H9 (cell line): Measurements from ENCODE around the gene BUB3. TPM values are rescaled to one million over a fixed set of nuclear protein-coding genes. Genes with fewer than 3 reads are reported as not detected.

ENCODE experiments used
- DNase-seq: peaks from one replicate; pipeline ENCODE4 v3.0.0-alpha.2; 2017
- H2AFZ ChIP-seq: one replicate; pipeline ENCODE4 v1.6.1; 2013; ENCODE audit warnings: mild to moderate bottlenecking, low read length, control low read depth, moderate library complexity
- H2AK5ac ChIP-seq: 2 replicates; pipeline ENCODE4 v1.6.1; 2013; ENCODE audit warnings: low read length, control low read depth, mixed read lengths; ENCODE audit not compliant: insufficient read length
- H2BK120ac ChIP-seq: one replicate; pipeline ENCODE4 v1.6.1; 2013; ENCODE audit warnings: low read depth, mild to moderate bottlenecking, low read length, control low read depth, inconsistent platforms; ENCODE audit not compliant: poor library complexity, severe bottlenecking
- H2BK12ac ChIP-seq: 2 replicates; pipeline ENCODE4 v1.6.1; 2013; ENCODE audit warnings: low read length, control low read depth, mixed read lengths, low read depth; ENCODE audit not compliant: insufficient read length
- H2BK15ac ChIP-seq: 2 replicates; pipeline ENCODE4 v1.6.1; 2013; ENCODE audit warnings: low read depth, low read length, control low read depth
- H2BK20ac ChIP-seq: one replicate; pipeline ENCODE4 v1.6.1; 2013; ENCODE audit warnings: low read depth, mild to moderate bottlenecking, low read length, control low read depth, inconsistent platforms; ENCODE audit not compliant: poor library complexity, severe bottlenecking
- H2BK5ac ChIP-seq: 2 replicates; pipeline ENCODE4 v1.6.1; 2013; ENCODE audit warnings: low read length, control low read depth, mixed read lengths; ENCODE audit not compliant: insufficient read length
- H3K14ac ChIP-seq: 2 replicates; pipeline ENCODE4 v1.6.1; 2013; ENCODE audit warnings: low read length, control low read depth; ENCODE audit not compliant: insufficient read depth
- H3K18ac ChIP-seq: 2 replicates; pipeline ENCODE4 v1.6.1; 2013; ENCODE audit warnings: low read depth, mild to moderate bottlenecking, mixed read lengths, low read length, control low read depth; ENCODE audit not compliant: insufficient read length
- H3K23ac ChIP-seq: 2 replicates; pipeline ENCODE4 v1.6.1; 2013; ENCODE audit warnings: low read length, control low read depth, mixed read lengths, low read depth; ENCODE audit not compliant: insufficient read length
- H3K23me2 ChIP-seq: 2 replicates; pipeline ENCODE4 v1.6.1; 2013; ENCODE audit warnings: low read depth, mild to moderate bottlenecking, mixed read lengths, low read length, control low read depth; ENCODE audit not compliant: insufficient read length, poor library complexity, severe bottlenecking
- H3K27ac ChIP-seq: 2 replicates; pipeline ENCODE4 v1.5.1; 2013; ENCODE audit warnings: low read length, control low read depth, mixed read lengths, low read depth; ENCODE audit not compliant: insufficient read length
- H3K27me3 ChIP-seq: 2 replicates; pipeline ENCODE4 v1.6.1; 2013; ENCODE audit warnings: low read length, control low read depth, inconsistent platforms; ENCODE audit not compliant: insufficient read depth
- H3K4ac ChIP-seq: 2 replicates; pipeline ENCODE4 v1.6.1; 2013; ENCODE audit warnings: low read depth, mild to moderate bottlenecking, control low read depth, inconsistent platforms, low read length, moderate library complexity
- H3K4me1 ChIP-seq: 2 replicates; pipeline ENCODE4 v1.6.1; 2013; ENCODE audit warnings: low read length, control low read depth, inconsistent platforms; ENCODE audit not compliant: insufficient read depth
- H3K4me2 ChIP-seq: 2 replicates; pipeline ENCODE4 v1.6.1; 2013; ENCODE audit warnings: low read length, control low read depth, mixed read lengths; ENCODE audit not compliant: insufficient read length, insufficient read depth
- H3K56ac ChIP-seq: 2 replicates; pipeline ENCODE4 v1.6.1; 2013; ENCODE audit warnings: low read depth, mild to moderate bottlenecking, mixed read lengths, low read length, control low read depth; ENCODE audit not compliant: insufficient read length
- H3K79me1 ChIP-seq: 2 replicates; pipeline ENCODE4 v1.6.1; 2013; ENCODE audit warnings: low read depth, mild to moderate bottlenecking, moderate library complexity, low read length, control low read depth, inconsistent platforms; ENCODE audit not compliant: insufficient read depth, poor library complexity, severe bottlenecking
- H3K79me2 ChIP-seq: 2 replicates; pipeline ENCODE4 v1.6.1; 2013; ENCODE audit warnings: low read length, control low read depth, inconsistent platforms; ENCODE audit not compliant: insufficient read depth
- H3K9ac ChIP-seq: 2 replicates; pipeline ENCODE4 v1.6.1; 2013; ENCODE audit warnings: low read length, control low read depth, mixed read lengths; ENCODE audit not compliant: insufficient read length; ENCODE audit errors: extremely low read depth
- H3K9me3 ChIP-seq: one replicate; pipeline ENCODE4 v1.6.1; 2013; ENCODE audit warnings: low read depth, low read length, inconsistent platforms; ENCODE audit not compliant: control insufficient read depth
- H3T11ph ChIP-seq: one replicate; pipeline ENCODE4 v1.6.1; 2013; ENCODE audit warnings: mild to moderate bottlenecking, low read length, control low read depth, inconsistent platforms
- H4K20me1 ChIP-seq: one replicate; pipeline ENCODE4 v1.6.1; 2013; ENCODE audit not compliant: control insufficient read depth, insufficient read length, insufficient read depth
- H4K5ac ChIP-seq: 2 replicates; pipeline ENCODE4 v1.6.1; 2013; ENCODE audit warnings: low read depth, mild to moderate bottlenecking, mixed read lengths, low read length, control low read depth; ENCODE audit not compliant: insufficient read length
- H4K8ac ChIP-seq: replicated peaks from 2 replicates; pipeline ENCODE4 v1.6.1; 2013; ENCODE audit warnings: low read length, control low read depth, mixed read lengths, low read depth; ENCODE audit not compliant: insufficient read length
- H4K91ac ChIP-seq: 2 replicates; pipeline ENCODE4 v1.6.1; 2013; ENCODE audit warnings: low read depth, mild to moderate bottlenecking, moderate library complexity, mixed read lengths, low read length, control low read depth; ENCODE audit not compliant: insufficient read length
- H3K27ac Mint-ChIP-seq, 3 experiments: 2 replicates in 2 of 3; 3 replicates in 1 of 3; pipeline ENCODE4 v1.8.0; 2020 to 2021; ENCODE audit warnings: mixed read lengths in 3 of 3, mild to moderate bottlenecking in 1 of 3, moderate library complexity in 1 of 3
- H3K27me3 Mint-ChIP-seq: 2 replicates; pipeline ENCODE4 v1.8.0; 2021; ENCODE audit warnings: low read depth, mild to moderate bottlenecking, moderate library complexity, mixed read lengths
- H3K36me3 Mint-ChIP-seq, 3 experiments: 2 replicates in 2 of 3; 3 replicates in 1 of 3; pipeline ENCODE4 v1.8.0; 2020 to 2021; ENCODE audit warnings: low read depth in 3 of 3, mixed read lengths in 3 of 3; ENCODE audit not compliant: insufficient read depth in 1 of 3
- H3K4me1 Mint-ChIP-seq, 2 experiments: 2 replicates each; pipeline ENCODE4 v1.8.0; 2020; ENCODE audit warnings: mixed read lengths in 2 of 2
- H3K4me3 Mint-ChIP-seq, 2 experiments: 2 replicates in 1 of 2; 3 replicates in 1 of 2; pipeline ENCODE4 v1.8.0; 2020 to 2021; ENCODE audit warnings: mild to moderate bottlenecking in 2 of 2, mixed read lengths in 2 of 2, moderate library complexity in 1 of 2
- H3K9me3 Mint-ChIP-seq, 2 experiments: 2 replicates in 1 of 2; 3 replicates in 1 of 2; pipeline ENCODE4 v1.8.0; 2020; ENCODE audit warnings: mild to moderate bottlenecking in 2 of 2, mixed read lengths in 2 of 2, moderate library complexity in 1 of 2
- WGBS: extraction: QIAGEN DNeasy Blood & Tissue Kit; methylation state at CpG from one replicate; pipeline ENCODE4 v1.1.7; 2013; ENCODE audit warnings: missing lambda C conversion rate, low lambda C conversion rate, mixed read lengths; ENCODE audit not compliant: insufficient read length; ENCODE audit errors: extremely low coverage; 5-methylcytosine and 5-hydroxymethylcytosine counted together
- total RNA-seq: library from RNA; stranded (reverse); gene quantifications from 2 replicates; pipeline ENCODE4 v1.2.1, GENCODE V29; 2021
- TF ChIP-seq, protein P1 (sequence below): fragments of 200-600 bp; sonication (generic); conservative IDR thresholded peaks from 3 replicates; pipeline ENCODE4 v1.8.0; 2021; ENCODE audit warnings: antibody characterized with exemption, mild to moderate bottlenecking

BUB3 gene
- total RNA-seq, 1 experiment from 2014 or later, result 200 TPM

GRCh38 chr10:123158682-123159081, 4.5 kb downstream of the BUB3 start:
- Histone ChIP-seq H3K9me3 (no peaks in the 10 kb centered on the region), H3K79me1 (peaks cover 4% of the 10 kb centered on the region), H3K79me2 (peaks cover 24% of the 10 kb centered on the region; the same call in 1 of the 2 replicates), H2BK15ac (no peak overlapping the region), H2AK5ac (no peak overlapping the region), H4K8ac (no peak overlapping the region), H3K18ac (no peak overlapping the region), H2BK120ac (no peak overlapping the region), H2BK5ac (no peak overlapping the region), H3K27ac (no peak overlapping the region), H3K4me2 (no peak overlapping the region), H4K5ac (no peak overlapping the region), H2BK20ac (no peak overlapping the region), H3T11ph (no peak overlapping the region), H3K23ac (no peak overlapping the region), H4K91ac (no peak overlapping the region), H3K14ac (no peak overlapping the region), H3K4me1 (no peaks in the 10 kb centered on the region), H3K23me2 (peaks cover 6% of the 10 kb centered on the region), H3K4ac (no peak overlapping the region), H2AFZ (no peak overlapping the region), H2BK12ac (no peak overlapping the region), H4K20me1 (no peaks in the 10 kb centered on the region), H3K9ac (no peak overlapping the region), H3K27me3 (no peaks in the 10 kb centered on the region), H3K56ac (no peak overlapping the region)
- peaks cover 2% of the 10 kb centered on the region for H3K27me3 Mint-ChIP-seq
- no peak overlapping the region for H3K27ac Mint-ChIP-seq
- no peak for DNase-seq
- TF ChIP-seq, protein P1, sequence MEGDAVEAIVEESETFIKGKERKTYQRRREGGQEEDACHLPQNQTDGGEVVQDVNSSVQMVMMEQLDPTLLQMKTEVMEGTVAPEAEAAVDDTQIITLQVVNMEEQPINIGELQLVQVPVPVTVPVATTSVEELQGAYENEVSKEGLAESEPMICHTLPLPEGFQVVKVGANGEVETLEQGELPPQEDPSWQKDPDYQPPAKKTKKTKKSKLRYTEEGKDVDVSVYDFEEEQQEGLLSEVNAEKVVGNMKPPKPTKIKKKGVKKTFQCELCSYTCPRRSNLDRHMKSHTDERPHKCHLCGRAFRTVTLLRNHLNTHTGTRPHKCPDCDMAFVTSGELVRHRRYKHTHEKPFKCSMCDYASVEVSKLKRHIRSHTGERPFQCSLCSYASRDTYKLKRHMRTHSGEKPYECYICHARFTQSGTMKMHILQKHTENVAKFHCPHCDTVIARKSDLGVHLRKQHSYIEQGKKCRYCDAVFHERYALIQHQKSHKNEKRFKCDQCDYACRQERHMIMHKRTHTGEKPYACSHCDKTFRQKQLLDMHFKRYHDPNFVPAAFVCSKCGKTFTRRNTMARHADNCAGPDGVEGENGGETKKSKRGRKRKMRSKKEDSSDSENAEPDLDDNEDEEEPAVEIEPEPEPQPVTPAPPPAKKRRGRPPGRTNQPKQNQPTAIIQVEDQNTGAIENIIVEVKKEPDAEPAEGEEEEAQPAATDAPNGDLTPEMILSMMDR, result no peak
- no CpG with 5 or more reads among the region's 1 CpG for WGBS
- no peaks in the 10 kb centered on the region for H3K9me3 Mint-ChIP-seq
- H3K36me3 Mint-ChIP-seq, result peaks cover 54 to 84% (median 81%) of the 10 kb centered on the region in 3 experiments
- peaks cover 29 to 33% of the 10 kb centered on the region in 2 experiments for H3K4me1 Mint-ChIP-seq
- H3K4me3 Mint-ChIP-seq, result peak overlapping the region in 1 of 2 experiments; percentile 66; a peak in 2 of 5 replicates
